HCT116 (cell line): ENCODE data around the gene PDE6B.

ENCODE experiments used
- CTCF ChIP-seq, 3 experiments: fragments of 200-600 bp in 1 of 3; sonication (generic) in 1 of 3; IDR thresholded peaks in 2 of 3; conservative IDR thresholded peaks in 1 of 3; 2 replicates each; pipeline ENCODE4 v1.5.1; 2012 to 2017; ENCODE audit warnings: low read depth in 2 of 3, low read length in 2 of 3, antibody characterized with exemption in 1 of 3, borderline replicate concordance in 1 of 3, control low read depth in 1 of 3, mild to moderate bottlenecking in 1 of 3, mixed read lengths in 1 of 3, mixed run types in 1 of 3, moderate library complexity in 1 of 3; ENCODE audit not compliant: insufficient read depth in 1 of 3
- EZH2 ChIP-seq: fragments of 200-600 bp; sonication (generic); IDR thresholded peaks from 2 replicates; pipeline ENCODE4 v1.6.1; 2017; ENCODE audit warnings: antibody characterized with exemption, mixed run types
- POLR2A ChIP-seq: IDR thresholded peaks from 2 replicates; pipeline ENCODE4 v1.7.0; 2011; ENCODE audit warnings: borderline replicate concordance; ENCODE audit not compliant: insufficient read depth, insufficient read length; ENCODE audit errors: extremely low read depth
- POLR2AphosphoS5 ChIP-seq: IDR thresholded peaks from 2 replicates; pipeline ENCODE4 v1.6.1; 2011; ENCODE audit warnings: mild to moderate bottlenecking, low read depth, low read length, moderate library complexity
- SIN3A ChIP-seq: IDR thresholded peaks from 2 replicates; pipeline ENCODE4 v1.6.1; 2012; ENCODE audit warnings: low read depth
- SP1 ChIP-seq: IDR thresholded peaks from 2 replicates; pipeline ENCODE4 v1.6.1; 2012; ENCODE audit warnings: low read depth
- SRF ChIP-seq: IDR thresholded peaks from 2 replicates; pipeline ENCODE4 v1.6.1; 2012; ENCODE audit warnings: low read depth

- TF ChIP-seq POLR2A (no peak), SP1 (no peak), SIN3A (no peak), CTCF (IDR thresholded peaks at IDR 0.05 in 2 of 3, conservative IDR thresholded peaks at IDR 0.05 in 1 of 3; ENCODE audit: borderline replicate concordance in 1 of 3, insufficient read depth in 1 of 3, low read depth in 2 of 3, low read length in 2 of 3) (no peak), POLR2AphosphoS5 (no peak), EZH2 (no peak), SRF (no peak)
Observed at GRCh38 chr4:688854-689681, 63.7 kb downstream of the PDE6B start, which contains the start of gene SLC49A3.
